ENCODE results near the gene MRPL44. TPM values are rescaled to one million over a fixed set of nuclear protein-coding genes. Genes with fewer than 3 reads are reported as not detected.
"Not testable (repeated sequence)": the region's sequence is repeated elsewhere in the genome, so short reads cannot be mapped to it uniquely, and the experiment has no call there.

MRPL44 gene
- total RNA-seq, 2 donors from 2014 or later = 34.0 to 36.8 TPM

GRCh38 chr2:223928113-223929006 is 28.9 kb upstream of the MRPL44 start:
- Mint-ChIP-seq H3K27ac (no peak overlapping the region), H3K36me3 (ENCODE audit: insufficient read depth in 2 of 2) (peaks cover 3 to 8% of the 10 kb centered on the region in 2 donors), H3K4me1 (ENCODE audit: low read depth) (peaks cover 63% of the 10 kb centered on the region), H3K4me3 (no peak overlapping the region), H3K27me3 (ENCODE audit: low read depth) (no peaks in the 10 kb centered on the region), H3K9me3 (no peaks in the 10 kb centered on the region)
- DNase-seq (no peak), ATAC-seq (replicated peaks in 1 of 2) (no peak)

GRCh38 chr2:223929571-223930102 is 27.6 kb upstream of the MRPL44 start:
- Mint-ChIP-seq H3K9me3 (no peaks in the 10 kb centered on the region), H3K4me1 (ENCODE audit: low read depth) (peaks cover 69% of the 10 kb centered on the region), H3K36me3 (ENCODE audit: insufficient read depth in 2 of 2) (peaks cover 3 to 9% of the 10 kb centered on the region in 2 donors), H3K27ac (no peak overlapping the region), H3K4me3 (peak overlapping the region; percentile 60 to 75), H3K27me3 (ENCODE audit: low read depth) (no peaks in the 10 kb centered on the region)
- DNase-seq (no peak), ATAC-seq (replicated peaks in 1 of 2) (peak; percentile 70 to 76)

- H3K27me3 Mint-ChIP-seq (ENCODE audit: low read depth) = no peaks in the 10 kb centered on the region
- peaks cover 3 to 11% of the 10 kb centered on the region in 2 donors for H3K36me3 Mint-ChIP-seq (ENCODE audit: insufficient read depth in 2 of 2)
- DNase-seq = no peak
- peaks cover 75% of the 10 kb centered on the region for H3K4me1 Mint-ChIP-seq (ENCODE audit: low read depth)
- no peaks in the 10 kb centered on the region for H3K9me3 Mint-ChIP-seq
- H3K27ac Mint-ChIP-seq = no peak overlapping the region
- peak; percentile 37 to 51 for ATAC-seq (replicated peaks in 1 of 2)
- peak overlapping the region; percentile 60 to 75 for H3K4me3 Mint-ChIP-seq
These were observed 26.9 kb upstream of the MRPL44 start for GRCh38 chr2:223930103-223930976.

GRCh38 chr2:223932816-223933800 is 24.2 kb upstream of the MRPL44 start:
- no peaks in the 10 kb centered on the region for H3K9me3 Mint-ChIP-seq

GRCh38 chr2:223934870-223935269 is 22.4 kb upstream of the MRPL44 start:
- no peak for ATAC-seq (replicated peaks in 1 of 2)
- Mint-ChIP-seq H3K27ac (no peak overlapping the region), H3K4me3 (no peak overlapping the region), H3K4me1 (ENCODE audit: low read depth) (peaks cover 85% of the 10 kb centered on the region), H3K27me3 (ENCODE audit: low read depth) (no peaks in the 10 kb centered on the region), H3K36me3 (ENCODE audit: insufficient read depth in 2 of 2) (peaks cover 16 to 19% of the 10 kb centered on the region in 2 donors), H3K9me3 (peaks cover 4% of the 10 kb centered on the region in 2 donors)
- no peak for DNase-seq

More at GRCh38 chr2:223932816-223933800, 24.2 kb upstream of the MRPL44 start:
- H3K4me3 Mint-ChIP-seq = peak overlapping the region in 1 of 2 donors; percentile 16
- no peaks in the 10 kb centered on the region for H3K27me3 Mint-ChIP-seq (ENCODE audit: low read depth)
- DNase-seq (no peak), ATAC-seq (replicated peaks in 1 of 2) (no peak)
- H3K27ac Mint-ChIP-seq = no peak overlapping the region
- peaks cover 85% of the 10 kb centered on the region for H3K4me1 Mint-ChIP-seq (ENCODE audit: low read depth)
- H3K36me3 Mint-ChIP-seq (ENCODE audit: insufficient read depth in 2 of 2) = peaks cover 2 to 9% of the 10 kb centered on the region in 2 donors

GRCh38 chr2:223935459-223936125 is 21.7 kb upstream of the MRPL44 start:
- peak overlapping the region; percentile 0 for H3K27ac Mint-ChIP-seq
- H3K4me3 Mint-ChIP-seq = peak overlapping the region; percentile 10 to 35
- H3K9me3 Mint-ChIP-seq = peaks cover 4% of the 10 kb centered on the region in 2 donors
- DNase-seq (no peak), ATAC-seq (replicated peaks in 1 of 2) (no peak)
- no peaks in the 10 kb centered on the region for H3K27me3 Mint-ChIP-seq (ENCODE audit: low read depth)
- H3K4me1 Mint-ChIP-seq (ENCODE audit: low read depth) = peaks cover 79% of the 10 kb centered on the region
- H3K36me3 Mint-ChIP-seq (ENCODE audit: insufficient read depth in 2 of 2) = peaks cover 16 to 20% of the 10 kb centered on the region in 2 donors

- DNase-seq = no peak
- Mint-ChIP-seq H3K27me3 (ENCODE audit: low read depth) (no peaks in the 10 kb centered on the region), H3K36me3 (ENCODE audit: insufficient read depth in 2 of 2) (peaks cover 21 to 25% of the 10 kb centered on the region in 2 donors), H3K27ac (peak overlapping the region; percentile 11), H3K9me3 (peaks cover 4 to 7% of the 10 kb centered on the region in 2 donors), H3K4me1 (ENCODE audit: low read depth) (peaks cover 78% of the 10 kb centered on the region), H3K4me3 (peak overlapping the region; percentile 52 to 69)
- peak; percentile 31 to 43 for ATAC-seq (replicated peaks in 1 of 2)
These were observed 20.4 kb upstream of the MRPL44 start for GRCh38 chr2:223936862-223937326.

GRCh38 chr2:223937535-223937934 is 19.7 kb upstream of the MRPL44 start:
- ATAC-seq (replicated peaks in 1 of 2) (no peak), DNase-seq (no peak)
- Mint-ChIP-seq H3K27ac (no peak overlapping the region), H3K4me1 (ENCODE audit: low read depth) (peaks cover 78% of the 10 kb centered on the region), H3K27me3 (ENCODE audit: low read depth) (no peaks in the 10 kb centered on the region), H3K9me3 (peaks cover 4 to 7% of the 10 kb centered on the region in 2 donors), H3K4me3 (peak overlapping the region; percentile 52 to 69), H3K36me3 (ENCODE audit: insufficient read depth in 2 of 2) (peaks cover 21 to 25% of the 10 kb centered on the region in 2 donors)

- not testable (repeated sequence) for ATAC-seq (replicated peaks in 1 of 2); H3K9me3 Mint-ChIP-seq; H3K27me3 Mint-ChIP-seq (ENCODE audit: low read depth); DNase-seq
- peaks cover 80% of the 10 kb centered on the region for H3K4me1 Mint-ChIP-seq (ENCODE audit: low read depth)
- H3K27ac Mint-ChIP-seq = peak overlapping the region; percentile 80
- H3K4me3 Mint-ChIP-seq = peak overlapping the region; percentile 38 to 61
- peaks cover 25 to 33% of the 10 kb centered on the region in 2 donors for H3K36me3 Mint-ChIP-seq (ENCODE audit: insufficient read depth in 2 of 2)
These were observed 17.8 kb upstream of the MRPL44 start for GRCh38 chr2:223939438-223939837.

- Mint-ChIP-seq H3K36me3 (ENCODE audit: insufficient read depth in 2 of 2) (peaks cover 25 to 28% of the 10 kb centered on the region in 2 donors), H3K27me3 (ENCODE audit: low read depth) (no peaks in the 10 kb centered on the region), H3K4me3 (peak overlapping the region; percentile 69 to 91), H3K27ac (peak overlapping the region; percentile 53), H3K9me3 (peaks cover 4 to 7% of the 10 kb centered on the region in 2 donors), H3K4me1 (ENCODE audit: low read depth) (peaks cover 74% of the 10 kb centered on the region)
- DNase-seq = peak; percentile 84 to 89
- ATAC-seq (replicated peaks in 1 of 2) = peak; percentile 85 to 89
These were observed 15.5 kb upstream of the MRPL44 start for GRCh38 chr2:223941579-223942277.

GRCh38 chr2:223943135-223943534 is 14.1 kb upstream of the MRPL44 start:
- H3K27ac Mint-ChIP-seq = peak overlapping the region; percentile 67
- no peaks in the 10 kb centered on the region for H3K27me3 Mint-ChIP-seq (ENCODE audit: low read depth)
- peaks cover 73% of the 10 kb centered on the region for H3K4me1 Mint-ChIP-seq (ENCODE audit: low read depth)
- H3K9me3 Mint-ChIP-seq = peaks cover 4 to 7% of the 10 kb centered on the region in 2 donors
- ATAC-seq (replicated peaks in 1 of 2) = no peak
- H3K4me3 Mint-ChIP-seq = peak overlapping the region; percentile 88 to 95
- H3K36me3 Mint-ChIP-seq (ENCODE audit: insufficient read depth in 2 of 2) = peaks cover 25 to 27% of the 10 kb centered on the region in 2 donors
- no peak for DNase-seq
